CD4-positive, alpha-beta T cell (primary cell): ENCODE data around the gene SELENOM. TPM values are rescaled to one million over a fixed set of nuclear protein-coding genes. Genes with fewer than 3 reads are reported as not detected.

Experiments
- ATAC-seq: fragments of 200-7000 bp; cut with Tn5 transposase; one replicate; pipeline ENCODE4 v1.10.0; 2022; ENCODE audit warnings: mild to moderate bottlenecking; ENCODE audit not compliant: poor library complexity
- CTCF ChIA-PET: fragments of 350-600 bp; sonication (Branson Sonifier 250); formaldehyde crosslinking; loops from one replicate; lab custom pipeline; 2021; ENCODE audit warnings: antibody characterized with exemption, inconsistent platforms; lab: Charles Lee
- POLR2A ChIA-PET: fragments of 350-600 bp; sonication (Branson Sonifier 250); formaldehyde crosslinking; loops from one replicate; lab custom pipeline; 2021; ENCODE audit warnings: antibody characterized with exemption, inconsistent platforms; lab: Charles Lee
- DNase-seq, 14 experiments: peaks; one replicate each; pipeline ENCODE4 v3.0.0-alpha.2; 2013 to 2020; ENCODE audit warnings: mixed read lengths in 2 of 14
- H3K27ac ChIP-seq, 2 donors: one replicate each; pipeline versions ENCODE4 v1.5.1 to v1.7.0; 2013; ENCODE audit warnings: low read length in 2 of 2, low read depth in 1 of 2, mild to moderate bottlenecking in 1 of 2
- H3K27me3 ChIP-seq, 2 experiments: 1 replicate in 1 of 2; 2 replicates in 1 of 2; pipeline versions ENCODE4 v1.6.1 to v1.7.0; 2013; ENCODE audit warnings: low read length in 2 of 2, control low read depth in 1 of 2, mild to moderate bottlenecking in 1 of 2, moderate library complexity in 1 of 2; ENCODE audit not compliant: insufficient read depth in 2 of 2, control insufficient read depth in 1 of 2
- H3K36me3 ChIP-seq: one replicate; pipeline ENCODE4 v1.6.1; 2013; ENCODE audit warnings: low read length, control low read depth; ENCODE audit not compliant: insufficient read depth
- H3K4me1 ChIP-seq: one replicate; pipeline ENCODE4 v1.6.1; 2013; ENCODE audit warnings: low read length, control low read depth; ENCODE audit not compliant: insufficient read depth
- H3K4me3 ChIP-seq: one replicate; pipeline ENCODE4 v1.5.1; 2013; ENCODE audit warnings: mild to moderate bottlenecking, low read length, moderate library complexity
- H3K9me3 ChIP-seq, 2 experiments: 1 replicate in 1 of 2; 2 replicates in 1 of 2; pipeline versions ENCODE4 v1.6.1 to v1.7.0; 2013; ENCODE audit warnings: low read length in 2 of 2, mild to moderate bottlenecking in 2 of 2, control low read depth in 1 of 2, moderate library complexity in 1 of 2; ENCODE audit not compliant: control insufficient read depth in 1 of 2, insufficient read depth in 1 of 2
- H3K27ac Mint-ChIP-seq: one replicate; pipeline ENCODE4 v1.8.0; 2020; ENCODE audit warnings: mixed read lengths
- H3K27me3 Mint-ChIP-seq: one replicate; pipeline ENCODE4 v1.8.0; 2021; ENCODE audit warnings: mixed read lengths
- H3K36me3 Mint-ChIP-seq: one replicate; pipeline ENCODE4 v1.8.0; 2021; ENCODE audit warnings: low read depth, mixed read lengths
- H3K4me1 Mint-ChIP-seq: one replicate; pipeline ENCODE4 v1.8.0; 2021; ENCODE audit warnings: low read depth, mixed read lengths
- H3K4me3 Mint-ChIP-seq: one replicate; pipeline ENCODE4 v1.8.0; 2020; ENCODE audit warnings: mild to moderate bottlenecking, mixed read lengths
- H3K9me3 Mint-ChIP-seq: one replicate; pipeline ENCODE4 v1.8.0; 2020; ENCODE audit warnings: mixed read lengths
- CTCF ChIP-seq: fragments of 200-600 bp; IDR thresholded peaks from one replicate; pipeline ENCODE4 v1.8.0; 2022; ENCODE audit warnings: antibody characterized with exemption, mild to moderate bottlenecking
- intact Hi-C, 2 experiments: fragments of 100-400 bp; cut with DNase I in 1 of 2; cut with micrococcal nuclease in 1 of 2; formaldehyde crosslinking; loops; one replicate each; pipeline versions ENCODE4 v1.15.1 to v1.9.0; 2023 to 2025; cut with DNase I, micrococcal nuclease
- total RNA-seq, 174 experiments: library from RNA in 2 of 174; stranded (reverse) in 2 of 174; gene quantifications; one replicate each; pipeline ENCODE4 v1.2.3 and lab custom pipeline; 2021 to 2026

Gene SELENOM
- total RNA-seq, 2 experiments from 2014 or later: 78.0 to 82.4 TPM

- Mint-ChIP-seq H3K9me3 (no peaks in the 10 kb centered on the region), H3K36me3 (no peaks in the 10 kb centered on the region), H3K4me1 (no peaks in the 10 kb centered on the region), H3K4me3 (no peak overlapping the region), H3K27me3 (peaks cover 3% of the 10 kb centered on the region), H3K27ac (no peak overlapping the region)
- TF ChIP-seq CTCF: no peak
- no peak overlapping the region for H3K4me3 ChIP-seq
- ATAC-seq (no peak), DNase-seq (no peak)
- H3K36me3 ChIP-seq: no peaks in the 10 kb centered on the region
- intact Hi-C loops: no loop called here
- no peaks in the 10 kb centered on the region for H3K4me1 ChIP-seq
- H3K9me3 ChIP-seq: no peaks in the 10 kb centered on the region
- CTCF ChIA-PET: no interaction called here
- no peak overlapping the region for H3K27ac ChIP-seq
- H3K27me3 ChIP-seq: peaks cover 2 to 7% of the 10 kb centered on the region in 2 experiments
- POLR2A ChIA-PET: no interaction called here
Observed at GRCh38 chr22:31128156-31128555, 20.8 kb upstream of the SELENOM start.

DNA sequence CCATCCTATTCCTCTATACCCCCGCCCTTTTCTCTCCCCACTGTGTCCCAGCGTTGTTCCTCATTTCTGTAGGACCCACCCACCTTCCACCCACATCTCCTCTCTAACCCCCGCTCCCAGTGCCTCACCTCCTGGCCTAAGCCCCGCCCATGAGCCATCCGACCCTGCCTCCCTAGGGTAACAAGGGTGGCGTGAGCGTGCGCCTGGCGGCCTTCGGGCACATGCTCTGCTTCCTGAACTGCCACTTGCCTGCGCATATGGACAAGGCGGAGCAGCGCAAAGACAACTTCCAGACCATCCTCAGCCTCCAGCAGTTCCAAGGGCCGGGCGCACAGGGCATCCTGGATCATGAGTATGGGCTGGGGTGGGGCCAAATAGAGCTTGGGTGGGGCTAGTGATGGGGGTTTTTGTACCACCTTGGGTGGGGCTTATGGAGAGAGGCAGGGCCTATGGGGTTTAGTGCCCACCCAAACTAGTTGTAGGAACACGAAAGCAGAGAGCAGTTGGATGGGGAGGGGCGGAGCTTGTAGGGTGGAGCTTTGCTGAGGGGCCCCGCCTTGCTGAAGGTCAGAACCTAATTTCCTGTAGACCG, 19.9 kb upstream of the SELENOM start:
- Histone ChIP-seq H3K9me3 (no peaks in the 10 kb centered on the region), H3K4me1 (no peaks in the 10 kb centered on the region), H3K4me3 (no peak overlapping the region), H3K27ac (no peak overlapping the region), H3K27me3 (peaks cover 2 to 7% of the 10 kb centered on the region in 2 experiments), H3K36me3 (no peaks in the 10 kb centered on the region)
- intact Hi-C loops: no loop called here
- CTCF ChIA-PET: no interaction called here
- no peak for TF ChIP-seq CTCF
- H3K9me3 Mint-ChIP-seq: no peaks in the 10 kb centered on the region
- H3K4me1 Mint-ChIP-seq: no peaks in the 10 kb centered on the region
- ATAC-seq (no peak), DNase-seq (no peak)
- no peak overlapping the region for H3K4me3 Mint-ChIP-seq
- H3K27ac Mint-ChIP-seq: no peak overlapping the region
- H3K36me3 Mint-ChIP-seq: no peaks in the 10 kb centered on the region
- H3K27me3 Mint-ChIP-seq: peaks cover 3% of the 10 kb centered on the region
- POLR2A ChIA-PET: no interaction called here

DNA sequence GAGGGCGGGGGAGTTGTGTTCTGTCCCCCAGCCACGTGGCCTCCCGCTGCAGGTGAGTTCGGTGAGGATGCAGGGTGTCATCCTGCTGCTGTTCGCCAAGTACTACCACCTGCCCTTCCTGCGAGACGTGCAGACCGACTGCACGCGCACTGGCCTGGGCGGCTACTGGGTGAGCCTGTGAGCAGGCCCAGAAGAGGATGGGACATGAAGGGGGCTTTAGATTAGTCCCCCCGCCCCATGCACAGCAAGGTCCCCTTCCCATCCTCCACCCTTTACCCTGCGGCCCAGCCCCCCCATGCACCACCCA, 19.5 kb upstream of the SELENOM start:
- Histone ChIP-seq H3K9me3 (no peaks in the 10 kb centered on the region), H3K4me3 (no peak overlapping the region), H3K27ac (no peak overlapping the region), H3K27me3 (peaks cover 2 to 7% of the 10 kb centered on the region in 2 experiments), H3K4me1 (no peaks in the 10 kb centered on the region), H3K36me3 (no peaks in the 10 kb centered on the region)
- Mint-ChIP-seq H3K4me3 (no peak overlapping the region), H3K9me3 (no peaks in the 10 kb centered on the region), H3K27ac (no peak overlapping the region), H3K4me1 (no peaks in the 10 kb centered on the region), H3K36me3 (no peaks in the 10 kb centered on the region), H3K27me3 (peaks cover 3% of the 10 kb centered on the region)
- ATAC-seq (no peak), DNase-seq (no peak)
- ChIA-PET CTCF (no interaction called here), POLR2A (no interaction called here)
- no peak for TF ChIP-seq CTCF
- intact Hi-C loops: no loop called here
